Liver (tissue), 9 donors: ENCODE results near the gene ANKMY1. TPM values are rescaled to one million over a fixed set of nuclear protein-coding genes. Genes with fewer than 3 reads are reported as not detected.
A peak's percentile ranks its signal among the peaks of the same experiment; 100 is the strongest.

ENCODE experiments used
- DNase-seq: peaks from one replicate; pipeline ENCODE4 v3.0.0-alpha.2; 2017; ENCODE audit warnings: low spot score
- H3K27ac ChIP-seq, 2 donors: one replicate each; pipeline ENCODE4 v1.7.0; 2013; ENCODE audit warnings: inconsistent platforms in 2 of 2, low read length in 2 of 2, control low read depth in 1 of 2, low read depth in 1 of 2, mild to moderate bottlenecking in 1 of 2
- H3K27me3 ChIP-seq, 4 donors: one replicate each; pipeline versions ENCODE4 v1.6.1 to v1.7.0; 2013; ENCODE audit warnings: low read length in 3 of 4, inconsistent platforms in 1 of 4, mild to moderate bottlenecking in 1 of 4, moderate library complexity in 1 of 4; ENCODE audit not compliant: control insufficient read depth in 4 of 4, insufficient read depth in 4 of 4
- H3K36me3 ChIP-seq, 4 donors: one replicate each; pipeline versions ENCODE4 v1.6.1 to v1.7.0; 2013; ENCODE audit warnings: low read length in 3 of 4, mild to moderate bottlenecking in 3 of 4, low read depth in 1 of 4, moderate library complexity in 1 of 4; ENCODE audit not compliant: control insufficient read depth in 4 of 4, insufficient read depth in 3 of 4
- H3K4me1 ChIP-seq, 4 donors: one replicate each; pipeline versions ENCODE4 v1.6.1 to v1.7.0; 2013; ENCODE audit warnings: low read length in 3 of 4, mild to moderate bottlenecking in 3 of 4, moderate library complexity in 1 of 4; ENCODE audit not compliant: control insufficient read depth in 4 of 4, insufficient read depth in 4 of 4
- H3K4me3 ChIP-seq, 3 donors: one replicate each; pipeline versions ENCODE4 v1.6.1 to v1.7.0; 2013; ENCODE audit warnings: low read length in 3 of 3, control low read depth in 1 of 3, low read depth in 1 of 3, mild to moderate bottlenecking in 1 of 3
- H3K9ac ChIP-seq, 2 donors: one replicate each; pipeline ENCODE4 v1.7.0; 2013; ENCODE audit warnings: low read length in 2 of 2, mild to moderate bottlenecking in 2 of 2, moderate library complexity in 2 of 2, control low read depth in 1 of 2, low read depth in 1 of 2
- H3K9me3 ChIP-seq, 4 donors: one replicate each; pipeline versions ENCODE4 v1.6.1 to v1.7.0; 2013; ENCODE audit warnings: low read length in 3 of 4; ENCODE audit not compliant: control insufficient read depth in 4 of 4
- FOXA1 ChIP-seq: IDR thresholded peaks from 2 replicates; pipeline ENCODE4 v1.6.1; 2016; ENCODE audit warnings: antibody characterized with exemption
- FOXA2 ChIP-seq: IDR thresholded peaks from 2 replicates; pipeline ENCODE4 v1.6.1; 2016; ENCODE audit warnings: antibody characterized with exemption
- GABPA ChIP-seq, 2 donors: IDR thresholded peaks in 1 of 2; conservative IDR thresholded peaks in 1 of 2; 2 replicates each; pipeline ENCODE4 v1.6.1; 2016; ENCODE audit warnings: antibody characterized with exemption in 2 of 2, mild to moderate bottlenecking in 1 of 2, moderate library complexity in 1 of 2
- HNF4A ChIP-seq, 2 donors: conservative IDR thresholded peaks; 2 replicates each; pipeline ENCODE4 v1.6.1; 2016; ENCODE audit warnings: antibody characterized with exemption in 2 of 2, mild to moderate bottlenecking in 2 of 2
- NR2F2 ChIP-seq: IDR thresholded peaks from 2 replicates; pipeline ENCODE4 v1.6.1; 2016; ENCODE audit warnings: antibody characterized with exemption
- RAD21 ChIP-seq, 2 donors: IDR thresholded peaks; 2 replicates each; pipeline ENCODE4 v1.6.1; 2016; ENCODE audit warnings: antibody characterized with exemption in 2 of 2, mild to moderate bottlenecking in 2 of 2
- RXRA ChIP-seq, 2 donors: IDR thresholded peaks; 2 replicates each; pipeline ENCODE4 v1.6.1; 2017 to 2018; ENCODE audit warnings: antibody characterized with exemption in 2 of 2, mild to moderate bottlenecking in 1 of 2
- TAF1 ChIP-seq: conservative IDR thresholded peaks from 2 replicates; pipeline ENCODE4 v1.6.1; 2016; ENCODE audit warnings: antibody characterized with exemption, mild to moderate bottlenecking
- YY1 ChIP-seq: IDR thresholded peaks from 2 replicates; pipeline ENCODE4 v1.6.1; 2016; ENCODE audit warnings: antibody characterized with exemption, mild to moderate bottlenecking
- WGBS: extraction: QIAGEN DNeasy Blood & Tissue Kit; methylation state at CpG from one replicate; pipeline ENCODE4 v1.1.7; 2013; 5-methylcytosine and 5-hydroxymethylcytosine counted together
- polyA plus RNA-seq, 2 donors: library from polyadenylated mRNA; stranded (reverse) in 1 of 2; unstranded in 1 of 2; fragments of 200-250 nt in 1 of 2; fragments of >200 nt in 1 of 2; fragmentation: Nextera tagmentation in 1 of 2; extraction: Ambion mirVana in 1 of 2; gene quantifications; one replicate each; pipeline versions ENCODE4 v1.2.1 to v1.2.3, GENCODE V29; 2013 to 2015
- total RNA-seq, 2 donors: library from RNA; depleted of rRNA; stranded (reverse); fragments of >200 nt; gene quantifications; one replicate each; pipeline ENCODE4 v1.2.3, GENCODE V29; 2014
- TF ChIP-seq, protein P1 (sequence below): IDR thresholded peaks from 2 replicates; pipeline ENCODE4 v1.6.1; 2016; ENCODE audit warnings: antibody characterized with exemption
- TF ChIP-seq, protein P2 (sequence below): IDR thresholded peaks from 2 replicates; pipeline ENCODE4 v1.6.1; 2016; ENCODE audit warnings: antibody characterized with exemption
- TF ChIP-seq, protein P3 (sequence below): IDR thresholded peaks from 2 replicates; pipeline ENCODE4 v1.6.1; 2016; ENCODE audit warnings: antibody characterized with exemption
- TF ChIP-seq, protein P4 (sequence below): IDR thresholded peaks from 2 replicates; pipeline ENCODE4 v1.6.1; 2016; ENCODE audit warnings: antibody characterized with exemption, mild to moderate bottlenecking
- TF ChIP-seq, protein P5 (sequence below): fragments of 150-350 bp; IDR thresholded peaks from 2 replicates; pipeline ENCODE4 v1.5.1; 2017; ENCODE audit warnings: improper control_type of control experiment, low read depth, low read length; ENCODE audit not compliant: missing input control
- donor health status: healthy.
- donor health status: healthy.
- donor health status: healthy.
- donor health status: healthy.
- donor health status: healthy.

ANKMY1 gene, protein sequence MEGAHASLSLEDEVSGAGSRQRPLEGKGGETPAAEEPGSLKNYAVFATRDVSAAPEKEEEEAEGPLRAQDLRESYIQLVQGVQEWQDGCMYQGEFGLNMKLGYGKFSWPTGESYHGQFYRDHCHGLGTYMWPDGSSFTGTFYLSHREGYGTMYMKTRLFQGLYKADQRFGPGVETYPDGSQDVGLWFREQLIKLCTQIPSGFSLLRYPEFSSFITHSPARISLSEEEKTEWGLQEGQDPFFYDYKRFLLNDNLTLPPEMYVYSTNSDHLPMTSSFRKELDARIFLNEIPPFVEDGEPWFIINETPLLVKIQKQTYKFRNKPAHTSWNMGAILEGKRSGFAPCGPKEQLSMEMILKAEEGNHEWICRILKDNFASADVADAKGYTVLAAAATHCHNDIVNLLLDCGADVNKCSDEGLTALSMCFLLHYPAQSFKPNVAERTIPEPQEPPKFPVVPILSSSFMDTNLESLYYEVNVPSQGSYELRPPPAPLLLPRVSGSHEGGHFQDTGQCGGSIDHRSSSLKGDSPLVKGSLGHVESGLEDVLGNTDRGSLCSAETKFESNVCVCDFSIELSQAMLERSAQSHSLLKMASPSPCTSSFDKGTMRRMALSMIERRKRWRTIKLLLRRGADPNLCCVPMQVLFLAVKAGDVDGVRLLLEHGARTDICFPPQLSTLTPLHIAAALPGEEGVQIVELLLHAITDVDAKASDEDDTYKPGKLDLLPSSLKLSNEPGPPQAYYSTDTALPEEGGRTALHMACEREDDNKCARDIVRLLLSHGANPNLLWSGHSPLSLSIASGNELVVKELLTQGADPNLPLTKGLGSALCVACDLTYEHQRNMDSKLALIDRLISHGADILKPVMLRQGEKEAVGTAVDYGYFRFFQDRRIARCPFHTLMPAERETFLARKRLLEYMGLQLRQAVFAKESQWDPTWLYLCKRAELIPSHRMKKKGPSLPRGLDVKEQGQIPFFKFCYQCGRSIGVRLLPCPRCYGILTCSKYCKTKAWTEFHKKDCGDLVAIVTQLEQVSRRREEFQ
- total RNA-seq (10 to 100 TPM in 1 of 2 donors, 1 to 10 TPM in 1; 5.4 to 12.8 TPM), polyA plus RNA-seq (1 to 10 TPM; 2.5 to 3.0 TPM)

DNA sequence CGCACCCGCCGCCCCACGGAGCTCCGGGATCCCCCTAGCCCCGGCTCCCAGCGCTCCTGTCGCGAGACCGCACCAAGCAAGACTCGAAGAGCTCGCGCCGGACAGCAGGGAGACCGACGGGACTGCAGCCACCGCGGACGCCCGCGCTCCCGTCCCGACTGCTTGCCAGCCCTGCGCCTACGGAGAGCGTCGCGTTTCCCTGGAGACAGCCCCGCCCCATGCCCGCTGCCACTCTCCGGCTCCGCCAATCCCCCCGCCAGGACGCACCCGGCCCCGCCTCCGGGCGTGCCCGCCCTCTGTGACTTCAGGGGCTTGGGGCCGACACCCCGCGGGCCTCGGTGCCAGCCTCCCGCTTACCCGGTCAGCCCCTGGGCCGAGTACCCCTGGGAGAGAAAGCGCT, at the start of gene ANKMY1:
TSS of gene ANKMY1 (minus strand) at position 181 of the 400 bp plus-strand sequence. CDS start 653 bp downstream, outside the sequence.
- H3K27me3 ChIP-seq: no peaks in the 10 kb centered on the region
- no peak within 1 kb of the TSS for H3K27ac ChIP-seq
- H3K36me3 ChIP-seq: peaks cover 0 to 4% (median 1%) of the 10 kb centered on the region in 4 donors
- WGBS: 7% methylated on average over 47 of the region's 47 CpGs
- peak within 1 kb of the TSS in 1 of 3 donors; percentile 43 for H3K4me3 ChIP-seq
- TF ChIP-seq FOXA1 (no peak), RAD21 (IDR thresholded peaks at IDR 0.05) (no peak), NR2F2 (no peak), RXRA (IDR thresholded peaks at IDR 0.05) (no peak), HNF4A (conservative IDR thresholded peaks at IDR 0.05) (no peak), GABPA (IDR thresholded peaks at IDR 0.05 in 1 of 2, conservative IDR thresholded peaks at IDR 0.05 in 1 of 2) (no peak), FOXA2 (no peak), TAF1 (no peak), YY1 (no peak)
- TF ChIP-seq, protein P1, sequence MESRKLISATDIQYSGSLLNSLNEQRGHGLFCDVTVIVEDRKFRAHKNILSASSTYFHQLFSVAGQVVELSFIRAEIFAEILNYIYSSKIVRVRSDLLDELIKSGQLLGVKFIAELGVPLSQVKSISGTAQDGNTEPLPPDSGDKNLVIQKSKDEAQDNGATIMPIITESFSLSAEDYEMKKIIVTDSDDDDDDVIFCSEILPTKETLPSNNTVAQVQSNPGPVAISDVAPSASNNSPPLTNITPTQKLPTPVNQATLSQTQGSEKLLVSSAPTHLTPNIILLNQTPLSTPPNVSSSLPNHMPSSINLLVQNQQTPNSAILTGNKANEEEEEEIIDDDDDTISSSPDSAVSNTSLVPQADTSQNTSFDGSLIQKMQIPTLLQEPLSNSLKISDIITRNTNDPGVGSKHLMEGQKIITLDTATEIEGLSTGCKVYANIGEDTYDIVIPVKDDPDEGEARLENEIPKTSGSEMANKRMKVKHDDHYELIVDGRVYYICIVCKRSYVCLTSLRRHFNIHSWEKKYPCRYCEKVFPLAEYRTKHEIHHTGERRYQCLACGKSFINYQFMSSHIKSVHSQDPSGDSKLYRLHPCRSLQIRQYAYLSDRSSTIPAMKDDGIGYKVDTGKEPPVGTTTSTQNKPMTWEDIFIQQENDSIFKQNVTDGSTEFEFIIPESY: no peak
- TF ChIP-seq, protein P2, sequence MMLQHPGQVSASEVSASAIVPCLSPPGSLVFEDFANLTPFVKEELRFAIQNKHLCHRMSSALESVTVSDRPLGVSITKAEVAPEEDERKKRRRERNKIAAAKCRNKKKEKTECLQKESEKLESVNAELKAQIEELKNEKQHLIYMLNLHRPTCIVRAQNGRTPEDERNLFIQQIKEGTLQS: no peak
- TF ChIP-seq, protein P3, sequence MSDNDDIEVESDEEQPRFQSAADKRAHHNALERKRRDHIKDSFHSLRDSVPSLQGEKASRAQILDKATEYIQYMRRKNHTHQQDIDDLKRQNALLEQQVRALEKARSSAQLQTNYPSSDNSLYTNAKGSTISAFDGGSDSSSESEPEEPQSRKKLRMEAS: no peak
- TF ChIP-seq, protein P4, sequence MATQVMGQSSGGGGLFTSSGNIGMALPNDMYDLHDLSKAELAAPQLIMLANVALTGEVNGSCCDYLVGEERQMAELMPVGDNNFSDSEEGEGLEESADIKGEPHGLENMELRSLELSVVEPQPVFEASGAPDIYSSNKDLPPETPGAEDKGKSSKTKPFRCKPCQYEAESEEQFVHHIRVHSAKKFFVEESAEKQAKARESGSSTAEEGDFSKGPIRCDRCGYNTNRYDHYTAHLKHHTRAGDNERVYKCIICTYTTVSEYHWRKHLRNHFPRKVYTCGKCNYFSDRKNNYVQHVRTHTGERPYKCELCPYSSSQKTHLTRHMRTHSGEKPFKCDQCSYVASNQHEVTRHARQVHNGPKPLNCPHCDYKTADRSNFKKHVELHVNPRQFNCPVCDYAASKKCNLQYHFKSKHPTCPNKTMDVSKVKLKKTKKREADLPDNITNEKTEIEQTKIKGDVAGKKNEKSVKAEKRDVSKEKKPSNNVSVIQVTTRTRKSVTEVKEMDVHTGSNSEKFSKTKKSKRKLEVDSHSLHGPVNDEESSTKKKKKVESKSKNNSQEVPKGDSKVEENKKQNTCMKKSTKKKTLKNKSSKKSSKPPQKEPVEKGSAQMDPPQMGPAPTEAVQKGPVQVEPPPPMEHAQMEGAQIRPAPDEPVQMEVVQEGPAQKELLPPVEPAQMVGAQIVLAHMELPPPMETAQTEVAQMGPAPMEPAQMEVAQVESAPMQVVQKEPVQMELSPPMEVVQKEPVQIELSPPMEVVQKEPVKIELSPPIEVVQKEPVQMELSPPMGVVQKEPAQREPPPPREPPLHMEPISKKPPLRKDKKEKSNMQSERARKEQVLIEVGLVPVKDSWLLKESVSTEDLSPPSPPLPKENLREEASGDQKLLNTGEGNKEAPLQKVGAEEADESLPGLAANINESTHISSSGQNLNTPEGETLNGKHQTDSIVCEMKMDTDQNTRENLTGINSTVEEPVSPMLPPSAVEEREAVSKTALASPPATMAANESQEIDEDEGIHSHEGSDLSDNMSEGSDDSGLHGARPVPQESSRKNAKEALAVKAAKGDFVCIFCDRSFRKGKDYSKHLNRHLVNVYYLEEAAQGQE: no peak
- TF ChIP-seq, protein P5, sequence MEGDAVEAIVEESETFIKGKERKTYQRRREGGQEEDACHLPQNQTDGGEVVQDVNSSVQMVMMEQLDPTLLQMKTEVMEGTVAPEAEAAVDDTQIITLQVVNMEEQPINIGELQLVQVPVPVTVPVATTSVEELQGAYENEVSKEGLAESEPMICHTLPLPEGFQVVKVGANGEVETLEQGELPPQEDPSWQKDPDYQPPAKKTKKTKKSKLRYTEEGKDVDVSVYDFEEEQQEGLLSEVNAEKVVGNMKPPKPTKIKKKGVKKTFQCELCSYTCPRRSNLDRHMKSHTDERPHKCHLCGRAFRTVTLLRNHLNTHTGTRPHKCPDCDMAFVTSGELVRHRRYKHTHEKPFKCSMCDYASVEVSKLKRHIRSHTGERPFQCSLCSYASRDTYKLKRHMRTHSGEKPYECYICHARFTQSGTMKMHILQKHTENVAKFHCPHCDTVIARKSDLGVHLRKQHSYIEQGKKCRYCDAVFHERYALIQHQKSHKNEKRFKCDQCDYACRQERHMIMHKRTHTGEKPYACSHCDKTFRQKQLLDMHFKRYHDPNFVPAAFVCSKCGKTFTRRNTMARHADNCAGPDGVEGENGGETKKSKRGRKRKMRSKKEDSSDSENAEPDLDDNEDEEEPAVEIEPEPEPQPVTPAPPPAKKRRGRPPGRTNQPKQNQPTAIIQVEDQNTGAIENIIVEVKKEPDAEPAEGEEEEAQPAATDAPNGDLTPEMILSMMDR: no peak
- peak; percentile 85 for DNase-seq
- H3K9ac ChIP-seq: no peak within 1 kb of the TSS
- H3K4me1 ChIP-seq: peaks cover 13 to 35% (median 24%) of the 10 kb centered on the region in 4 donors
- no peaks in the 10 kb centered on the region for H3K9me3 ChIP-seq
